ENCODE data around the gene GLRX.

Gene GLRX

GRCh38 chr5:95862671-95863382 is 40.3 kb upstream of the GLRX start:
- Histone ChIP-seq H3K27me3 (ENCODE audit: control insufficient read depth in 2 of 2, insufficient read depth in 2 of 2, low read length in 2 of 2) (no peaks in the 10 kb centered on the region), H3K4me1 (ENCODE audit: control insufficient read depth in 2 of 2, insufficient read depth in 2 of 2, low read length in 2 of 2) (peaks cover 3 to 16% of the 10 kb centered on the region in 2 donors), H3K4me3 (ENCODE audit: low read length in 2 of 2) (no peak overlapping the region), H3K27ac (ENCODE audit: low read depth in 2 of 2, low read length in 2 of 2) (peak overlapping the region in 1 of 2 donors; percentile 7), H3K9ac (ENCODE audit: low read depth in 1 of 2, low read length in 2 of 2) (no peak overlapping the region), H3K9me3 (ENCODE audit: control insufficient read depth in 2 of 2, low read length in 2 of 2) (no peaks in the 10 kb centered on the region), H3K36me3 (ENCODE audit: control insufficient read depth in 2 of 2, insufficient read depth in 2 of 2, low read length in 2 of 2) (no peaks in the 10 kb centered on the region)

GRCh38 chr5:95861864-95862561 is 39.5 kb upstream of the GLRX start:
- peaks cover 3 to 16% of the 10 kb centered on the region in 2 donors for H3K4me1 ChIP-seq (ENCODE audit: control insufficient read depth in 2 of 2, insufficient read depth in 2 of 2, low read length in 2 of 2)
- H3K9me3 ChIP-seq (ENCODE audit: control insufficient read depth in 2 of 2, low read length in 2 of 2) = no peaks in the 10 kb centered on the region
- H3K9ac ChIP-seq (ENCODE audit: low read depth in 1 of 2, low read length in 2 of 2) = no peak overlapping the region
- no peaks in the 10 kb centered on the region for H3K27me3 ChIP-seq (ENCODE audit: control insufficient read depth in 2 of 2, insufficient read depth in 2 of 2, low read length in 2 of 2)
- H3K4me3 ChIP-seq (ENCODE audit: low read length in 2 of 2) = no peak overlapping the region
- H3K36me3 ChIP-seq (ENCODE audit: control insufficient read depth in 2 of 2, insufficient read depth in 2 of 2, low read length in 2 of 2) = no peaks in the 10 kb centered on the region
- no peak overlapping the region for H3K27ac ChIP-seq (ENCODE audit: low read depth in 2 of 2, low read length in 2 of 2)

- Histone ChIP-seq H3K27ac (ENCODE audit: low read depth in 2 of 2, low read length in 2 of 2) (peak overlapping the region in 1 of 2 donors; percentile 46), H3K27me3 (ENCODE audit: control insufficient read depth in 2 of 2, insufficient read depth in 2 of 2, low read length in 2 of 2) (no peaks in the 10 kb centered on the region), H3K9ac (ENCODE audit: low read depth in 1 of 2, low read length in 2 of 2) (no peak overlapping the region), H3K9me3 (ENCODE audit: control insufficient read depth in 2 of 2, low read length in 2 of 2) (no peaks in the 10 kb centered on the region), H3K4me1 (ENCODE audit: control insufficient read depth in 2 of 2, insufficient read depth in 2 of 2, low read length in 2 of 2) (peaks cover 3 to 16% of the 10 kb centered on the region in 2 donors), H3K4me3 (ENCODE audit: low read length in 2 of 2) (no peak overlapping the region), H3K36me3 (ENCODE audit: control insufficient read depth in 2 of 2, insufficient read depth in 2 of 2, low read length in 2 of 2) (no peaks in the 10 kb centered on the region)
Measured at GRCh38 chr5:95861221-95861863, 38.8 kb upstream of the GLRX start.

GRCh38 chr5:95859661-95860060 is 37.1 kb upstream of the GLRX start:
- H3K27ac ChIP-seq (ENCODE audit: low read depth in 2 of 2, low read length in 2 of 2) = no peak overlapping the region
- H3K4me1 ChIP-seq (ENCODE audit: control insufficient read depth in 2 of 2, insufficient read depth in 2 of 2, low read length in 2 of 2) = peaks cover 3 to 8% of the 10 kb centered on the region in 2 donors
- H3K27me3 ChIP-seq (ENCODE audit: control insufficient read depth in 2 of 2, insufficient read depth in 2 of 2, low read length in 2 of 2) = no peaks in the 10 kb centered on the region
- H3K9ac ChIP-seq (ENCODE audit: low read depth in 1 of 2, low read length in 2 of 2) = no peak overlapping the region
- no peaks in the 10 kb centered on the region for H3K36me3 ChIP-seq (ENCODE audit: control insufficient read depth in 2 of 2, insufficient read depth in 2 of 2, low read length in 2 of 2)
- H3K9me3 ChIP-seq (ENCODE audit: control insufficient read depth in 2 of 2, low read length in 2 of 2) = no peaks in the 10 kb centered on the region
- no peak overlapping the region for H3K4me3 ChIP-seq (ENCODE audit: low read length in 2 of 2)

GRCh38 chr5:95858661-95859595 is 36.4 kb upstream of the GLRX start:
- peak overlapping the region; percentile 1 to 33 for H3K9ac ChIP-seq (ENCODE audit: low read depth in 1 of 2, low read length in 2 of 2)
- no peaks in the 10 kb centered on the region for H3K36me3 ChIP-seq (ENCODE audit: control insufficient read depth in 2 of 2, insufficient read depth in 2 of 2, low read length in 2 of 2)
- H3K27ac ChIP-seq (ENCODE audit: low read depth in 2 of 2, low read length in 2 of 2) = peak overlapping the region in 1 of 2 donors; percentile 41
- peak overlapping the region; percentile 47 to 65 for H3K4me3 ChIP-seq (ENCODE audit: low read length in 2 of 2)
- no peaks in the 10 kb centered on the region for H3K27me3 ChIP-seq (ENCODE audit: control insufficient read depth in 2 of 2, insufficient read depth in 2 of 2, low read length in 2 of 2)
- peaks cover 3 to 4% of the 10 kb centered on the region in 2 donors for H3K4me1 ChIP-seq (ENCODE audit: control insufficient read depth in 2 of 2, insufficient read depth in 2 of 2, low read length in 2 of 2)
- no peaks in the 10 kb centered on the region for H3K9me3 ChIP-seq (ENCODE audit: control insufficient read depth in 2 of 2, low read length in 2 of 2)

GRCh38 chr5:95858023-95858461 is 35.5 kb upstream of the GLRX start:
- Histone ChIP-seq H3K27ac (ENCODE audit: low read depth in 2 of 2, low read length in 2 of 2) (peak overlapping the region; percentile 19 to 41), H3K27me3 (ENCODE audit: control insufficient read depth in 2 of 2, insufficient read depth in 2 of 2, low read length in 2 of 2) (no peaks in the 10 kb centered on the region), H3K9me3 (ENCODE audit: control insufficient read depth in 2 of 2, low read length in 2 of 2) (no peaks in the 10 kb centered on the region), H3K36me3 (ENCODE audit: control insufficient read depth in 2 of 2, insufficient read depth in 2 of 2, low read length in 2 of 2) (no peaks in the 10 kb centered on the region), H3K4me1 (ENCODE audit: control insufficient read depth in 2 of 2, insufficient read depth in 2 of 2, low read length in 2 of 2) (peaks cover 3 to 4% of the 10 kb centered on the region in 2 donors), H3K9ac (ENCODE audit: low read depth in 1 of 2, low read length in 2 of 2) (peak overlapping the region in 1 of 2 donors; percentile 1), H3K4me3 (ENCODE audit: low read length in 2 of 2) (no peak overlapping the region)

GRCh38 chr5:95857185-95857945 is 34.8 kb upstream of the GLRX start:
- Histone ChIP-seq H3K9ac (ENCODE audit: low read depth in 1 of 2, low read length in 2 of 2) (no peak overlapping the region), H3K27me3 (ENCODE audit: control insufficient read depth in 2 of 2, insufficient read depth in 2 of 2, low read length in 2 of 2) (no peaks in the 10 kb centered on the region), H3K4me3 (ENCODE audit: low read length in 2 of 2) (no peak overlapping the region), H3K9me3 (ENCODE audit: control insufficient read depth in 2 of 2, low read length in 2 of 2) (no peaks in the 10 kb centered on the region), H3K36me3 (ENCODE audit: control insufficient read depth in 2 of 2, insufficient read depth in 2 of 2, low read length in 2 of 2) (no peaks in the 10 kb centered on the region), H3K27ac (ENCODE audit: low read depth in 2 of 2, low read length in 2 of 2) (peak overlapping the region in 1 of 2 donors; percentile 19), H3K4me1 (ENCODE audit: control insufficient read depth in 2 of 2, insufficient read depth in 2 of 2, low read length in 2 of 2) (peaks cover 3 to 4% of the 10 kb centered on the region in 2 donors)

- Histone ChIP-seq H3K9me3 (ENCODE audit: control insufficient read depth in 2 of 2, low read length in 2 of 2) (no peaks in the 10 kb centered on the region), H3K4me3 (ENCODE audit: low read length in 2 of 2) (no peak overlapping the region), H3K9ac (ENCODE audit: low read depth in 1 of 2, low read length in 2 of 2) (no peak overlapping the region), H3K36me3 (ENCODE audit: control insufficient read depth in 2 of 2, insufficient read depth in 2 of 2, low read length in 2 of 2) (no peaks in the 10 kb centered on the region), H3K27me3 (ENCODE audit: control insufficient read depth in 2 of 2, insufficient read depth in 2 of 2, low read length in 2 of 2) (no peaks in the 10 kb centered on the region), H3K27ac (ENCODE audit: low read depth in 2 of 2, low read length in 2 of 2) (no peak overlapping the region), H3K4me1 (ENCODE audit: control insufficient read depth in 2 of 2, insufficient read depth in 2 of 2, low read length in 2 of 2) (peaks cover 3 to 4% of the 10 kb centered on the region in 2 donors)
Measured at GRCh38 chr5:95856501-95856981, 34.0 kb upstream of the GLRX start.

- H3K27me3 ChIP-seq (ENCODE audit: control insufficient read depth in 2 of 2, insufficient read depth in 2 of 2, low read length in 2 of 2) = no peaks in the 10 kb centered on the region
- no peak overlapping the region for H3K27ac ChIP-seq (ENCODE audit: low read depth in 2 of 2, low read length in 2 of 2)
- H3K9ac ChIP-seq (ENCODE audit: low read depth in 1 of 2, low read length in 2 of 2) = no peak overlapping the region
- no peaks in the 10 kb centered on the region for H3K9me3 ChIP-seq (ENCODE audit: control insufficient read depth in 2 of 2, low read length in 2 of 2)
- H3K4me3 ChIP-seq (ENCODE audit: low read length in 2 of 2) = no peak overlapping the region
- H3K36me3 ChIP-seq (ENCODE audit: control insufficient read depth in 2 of 2, insufficient read depth in 2 of 2, low read length in 2 of 2) = no peaks in the 10 kb centered on the region
- peaks cover 1 to 3% of the 10 kb centered on the region in 2 donors for H3K4me1 ChIP-seq (ENCODE audit: control insufficient read depth in 2 of 2, insufficient read depth in 2 of 2, low read length in 2 of 2)
Measured at GRCh38 chr5:95853490-95853889, 31.0 kb upstream of the GLRX start.

All from mucosa of rectum (tissue), 2 donors.